HEK293 (cell line): ENCODE measurements around the gene POLD2.

Source experiments
- PRDM1 ChIP-seq: fragments of 450-650 bp; formaldehyde crosslinking; IDR thresholded peaks from 2 replicates; pipeline ENCODE4; 2016; ENCODE audit warnings: missing biosample characterization, missing genetic modification characterization
- ZNF214 ChIP-seq: fragments of 450-650 bp; formaldehyde crosslinking; IDR thresholded peaks from 2 replicates; pipeline ENCODE4 v1.5.1; 2017; ENCODE audit warnings: missing biosample characterization, mild to moderate bottlenecking, missing genetic modification characterization, borderline replicate concordance
- ZNF302 ChIP-seq: fragments of 450-650 bp; formaldehyde crosslinking; IDR thresholded peaks from 2 replicates; pipeline ENCODE4 v1.5.1; 2016; ENCODE audit warnings: missing biosample characterization, missing genetic modification characterization, low read depth
- ZNF350 ChIP-seq: fragments of 450-650 bp; formaldehyde crosslinking; IDR thresholded peaks from 2 replicates; pipeline ENCODE4 v1.5.0; 2017; ENCODE audit warnings: missing biosample characterization, mild to moderate bottlenecking, missing genetic modification characterization
- ZNF37A ChIP-seq: fragments of 450-650 bp; IDR thresholded peaks from 2 replicates; pipeline ENCODE4 v1.5.1; 2018; ENCODE audit warnings: missing biosample characterization, missing genetic modification characterization
- ZNF398 ChIP-seq: fragments of 450-650 bp; formaldehyde crosslinking; IDR thresholded peaks from 2 replicates; pipeline ENCODE4 v1.5.1; 2017; ENCODE audit warnings: missing biosample characterization, missing genetic modification characterization
- ZNF629 ChIP-seq: fragments of 450-650 bp; formaldehyde crosslinking; IDR thresholded peaks from 2 replicates; pipeline ENCODE4 v1.5.1; 2017; ENCODE audit warnings: missing biosample characterization, missing genetic modification characterization
- TF ChIP-seq, protein P1 (sequence below): fragments of 450-650 bp; formaldehyde crosslinking; IDR thresholded peaks from 2 replicates; pipeline ENCODE4 v1.5.1; 2016; ENCODE audit warnings: missing biosample characterization, missing genetic modification characterization
- TF ChIP-seq, protein P2 (sequence below): fragments of 450-650 bp; IDR thresholded peaks from 2 replicates; pipeline ENCODE4 v1.5.1; 2018; ENCODE audit warnings: missing biosample characterization, mild to moderate bottlenecking, missing genetic modification characterization
- TF ChIP-seq, protein P3 (sequence below): fragments of 450-650 bp; formaldehyde crosslinking; IDR thresholded peaks from 2 replicates; pipeline ENCODE4 v1.5.1; 2016; ENCODE audit warnings: missing biosample characterization, missing genetic modification characterization
- TF ChIP-seq, protein P4 (sequence below): fragments of 450-650 bp; formaldehyde crosslinking; IDR thresholded peaks from 2 replicates; pipeline ENCODE4 v1.5.1; 2016; ENCODE audit warnings: missing biosample characterization, missing genetic modification characterization

GRCh38 chr7:44155191-44156185 is 32.1 kb upstream of the POLD2 start:
- TF ChIP-seq, protein P1, sequence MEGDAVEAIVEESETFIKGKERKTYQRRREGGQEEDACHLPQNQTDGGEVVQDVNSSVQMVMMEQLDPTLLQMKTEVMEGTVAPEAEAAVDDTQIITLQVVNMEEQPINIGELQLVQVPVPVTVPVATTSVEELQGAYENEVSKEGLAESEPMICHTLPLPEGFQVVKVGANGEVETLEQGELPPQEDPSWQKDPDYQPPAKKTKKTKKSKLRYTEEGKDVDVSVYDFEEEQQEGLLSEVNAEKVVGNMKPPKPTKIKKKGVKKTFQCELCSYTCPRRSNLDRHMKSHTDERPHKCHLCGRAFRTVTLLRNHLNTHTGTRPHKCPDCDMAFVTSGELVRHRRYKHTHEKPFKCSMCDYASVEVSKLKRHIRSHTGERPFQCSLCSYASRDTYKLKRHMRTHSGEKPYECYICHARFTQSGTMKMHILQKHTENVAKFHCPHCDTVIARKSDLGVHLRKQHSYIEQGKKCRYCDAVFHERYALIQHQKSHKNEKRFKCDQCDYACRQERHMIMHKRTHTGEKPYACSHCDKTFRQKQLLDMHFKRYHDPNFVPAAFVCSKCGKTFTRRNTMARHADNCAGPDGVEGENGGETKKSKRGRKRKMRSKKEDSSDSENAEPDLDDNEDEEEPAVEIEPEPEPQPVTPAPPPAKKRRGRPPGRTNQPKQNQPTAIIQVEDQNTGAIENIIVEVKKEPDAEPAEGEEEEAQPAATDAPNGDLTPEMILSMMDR (tag by site-specific recombination): no peak
- TF ChIP-seq, protein P2, sequence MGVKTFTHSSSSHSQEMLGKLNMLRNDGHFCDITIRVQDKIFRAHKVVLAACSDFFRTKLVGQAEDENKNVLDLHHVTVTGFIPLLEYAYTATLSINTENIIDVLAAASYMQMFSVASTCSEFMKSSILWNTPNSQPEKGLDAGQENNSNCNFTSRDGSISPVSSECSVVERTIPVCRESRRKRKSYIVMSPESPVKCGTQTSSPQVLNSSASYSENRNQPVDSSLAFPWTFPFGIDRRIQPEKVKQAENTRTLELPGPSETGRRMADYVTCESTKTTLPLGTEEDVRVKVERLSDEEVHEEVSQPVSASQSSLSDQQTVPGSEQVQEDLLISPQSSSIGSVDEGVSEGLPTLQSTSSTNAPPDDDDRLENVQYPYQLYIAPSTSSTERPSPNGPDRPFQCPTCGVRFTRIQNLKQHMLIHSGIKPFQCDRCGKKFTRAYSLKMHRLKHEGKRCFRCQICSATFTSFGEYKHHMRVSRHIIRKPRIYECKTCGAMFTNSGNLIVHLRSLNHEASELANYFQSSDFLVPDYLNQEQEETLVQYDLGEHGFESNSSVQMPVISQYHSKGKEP (tag by site-specific recombination): no peak
- TF ChIP-seq, protein P3, sequence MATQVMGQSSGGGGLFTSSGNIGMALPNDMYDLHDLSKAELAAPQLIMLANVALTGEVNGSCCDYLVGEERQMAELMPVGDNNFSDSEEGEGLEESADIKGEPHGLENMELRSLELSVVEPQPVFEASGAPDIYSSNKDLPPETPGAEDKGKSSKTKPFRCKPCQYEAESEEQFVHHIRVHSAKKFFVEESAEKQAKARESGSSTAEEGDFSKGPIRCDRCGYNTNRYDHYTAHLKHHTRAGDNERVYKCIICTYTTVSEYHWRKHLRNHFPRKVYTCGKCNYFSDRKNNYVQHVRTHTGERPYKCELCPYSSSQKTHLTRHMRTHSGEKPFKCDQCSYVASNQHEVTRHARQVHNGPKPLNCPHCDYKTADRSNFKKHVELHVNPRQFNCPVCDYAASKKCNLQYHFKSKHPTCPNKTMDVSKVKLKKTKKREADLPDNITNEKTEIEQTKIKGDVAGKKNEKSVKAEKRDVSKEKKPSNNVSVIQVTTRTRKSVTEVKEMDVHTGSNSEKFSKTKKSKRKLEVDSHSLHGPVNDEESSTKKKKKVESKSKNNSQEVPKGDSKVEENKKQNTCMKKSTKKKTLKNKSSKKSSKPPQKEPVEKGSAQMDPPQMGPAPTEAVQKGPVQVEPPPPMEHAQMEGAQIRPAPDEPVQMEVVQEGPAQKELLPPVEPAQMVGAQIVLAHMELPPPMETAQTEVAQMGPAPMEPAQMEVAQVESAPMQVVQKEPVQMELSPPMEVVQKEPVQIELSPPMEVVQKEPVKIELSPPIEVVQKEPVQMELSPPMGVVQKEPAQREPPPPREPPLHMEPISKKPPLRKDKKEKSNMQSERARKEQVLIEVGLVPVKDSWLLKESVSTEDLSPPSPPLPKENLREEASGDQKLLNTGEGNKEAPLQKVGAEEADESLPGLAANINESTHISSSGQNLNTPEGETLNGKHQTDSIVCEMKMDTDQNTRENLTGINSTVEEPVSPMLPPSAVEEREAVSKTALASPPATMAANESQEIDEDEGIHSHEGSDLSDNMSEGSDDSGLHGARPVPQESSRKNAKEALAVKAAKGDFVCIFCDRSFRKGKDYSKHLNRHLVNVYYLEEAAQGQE: no peak
- TF ChIP-seq ZNF398 (tag by site-specific recombination) (no peak), ZNF302 (tag by site-specific recombination) (no peak), PRDM1 (tag by site-specific recombination) (no peak), ZNF350 (tag by site-specific recombination) (no peak), ZNF37A (tag by site-specific recombination) (no peak), ZNF214 (tag by site-specific recombination) (no peak), ZNF629 (tag by site-specific recombination) (no peak)
- TF ChIP-seq, protein P4, sequence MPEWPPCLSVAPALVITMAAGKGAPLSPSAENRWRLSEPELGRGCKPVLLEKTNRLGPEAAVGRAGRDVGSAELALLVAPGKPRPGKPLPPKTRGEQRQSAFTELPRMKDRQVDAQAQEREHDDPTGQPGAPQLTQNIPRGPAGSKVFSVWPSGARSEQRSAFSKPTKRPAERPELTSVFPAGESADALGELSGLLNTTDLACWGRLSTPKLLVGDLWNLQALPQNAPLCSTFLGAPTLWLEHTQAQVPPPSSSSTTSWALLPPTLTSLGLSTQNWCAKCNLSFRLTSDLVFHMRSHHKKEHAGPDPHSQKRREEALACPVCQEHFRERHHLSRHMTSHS (tag by site-specific recombination): no peak
